HEK293 (cell line): ENCODE results near the gene SEMA7A.
A peak's percentile ranks its signal among the peaks of the same experiment; 100 is the strongest.

Experiments
- CTCF ChIA-PET: fragments of 350-600 bp; formaldehyde crosslinking; extraction: SDS; loops from one replicate; lab custom pipeline; 2021; ENCODE audit warnings: antibody characterized with exemption; lab: Yijun Ruan, JAX
- POLR2A ChIA-PET: fragments of 300-600 bp; formaldehyde crosslinking; extraction: SDS; loops from one replicate; lab custom pipeline; 2020; ENCODE audit warnings: antibody characterized with exemption, inconsistent platforms; lab: Yijun Ruan, JAX
- H3K27ac ChIP-seq: fragments of 200-500 bp; sonication (Bioruptor generic); 2 replicates; pipeline ENCODE4 v1.5.1; 2014; ENCODE audit warnings: low read depth, low read length, control low read depth, inconsistent platforms; ENCODE audit errors: extremely low read depth
- H3K36me3 ChIP-seq, 2 experiments: fragments of 200-500 bp in 1 of 2; sonication (Bioruptor generic) in 1 of 2; 1 replicate in 1 of 2; 2 replicates in 1 of 2; pipeline ENCODE4 v1.5.1; 2014 to 2017; ENCODE audit warnings: inconsistent platforms in 2 of 2, low read length in 2 of 2; ENCODE audit not compliant: control insufficient read depth in 2 of 2, insufficient read depth in 1 of 2
- H3K4me1 ChIP-seq: fragments of 200-500 bp; sonication (Bioruptor generic); 2 replicates; pipeline ENCODE4 v1.5.1; 2014; ENCODE audit warnings: mild to moderate bottlenecking, low read length, inconsistent platforms; ENCODE audit not compliant: control insufficient read depth, insufficient read depth
- H3K4me3 ChIP-seq: 2 replicates; pipeline ENCODE4 v1.5.1; 2011; ENCODE audit warnings: low read depth, mild to moderate bottlenecking, control low read depth, low read length, moderate library complexity
- H3K9me3 ChIP-seq: fragments of 200-500 bp; sonication (Bioruptor generic); 2 replicates; pipeline ENCODE4 v1.5.1; 2014; ENCODE audit warnings: low read depth, low read length, inconsistent platforms; ENCODE audit not compliant: control insufficient read depth, insufficient read depth
- KLF7 ChIP-seq: fragments of 450-650 bp; formaldehyde crosslinking; IDR thresholded peaks from 2 replicates; pipeline ENCODE4 v1.5.1; 2016; ENCODE audit warnings: missing biosample characterization, missing genetic modification characterization, borderline replicate concordance
- MZF1 ChIP-seq: fragments of 450-650 bp; formaldehyde crosslinking; IDR thresholded peaks from 2 replicates; pipeline ENCODE4 v1.5.1; 2017; ENCODE audit warnings: missing biosample characterization, missing genetic modification characterization, borderline replicate concordance
- SETDB1 ChIP-seq: IDR thresholded peaks from one replicate; pipeline ENCODE4 v1.6.1; 2017; ENCODE audit warnings: mild to moderate bottlenecking, low read length, moderate library complexity, mixed read lengths; ENCODE audit not compliant: insufficient read length
- SP2 ChIP-seq: fragments of 450-650 bp; formaldehyde crosslinking; IDR thresholded peaks from 2 replicates; pipeline ENCODE4 v1.5.1; 2016; ENCODE audit warnings: missing biosample characterization, missing genetic modification characterization
- ZFP41 ChIP-seq: fragments of 450-650 bp; formaldehyde crosslinking; IDR thresholded peaks from 2 replicates; pipeline ENCODE4 v1.5.1; 2016; ENCODE audit warnings: missing biosample characterization, missing genetic modification characterization, borderline replicate concordance
- ZIC2 ChIP-seq: fragments of 450-650 bp; formaldehyde crosslinking; IDR thresholded peaks from 2 replicates; pipeline ENCODE4 v1.5.1; 2016; ENCODE audit warnings: missing biosample characterization, missing genetic modification characterization
- ZNF114 ChIP-seq: fragments of 450-650 bp; formaldehyde crosslinking; IDR thresholded peaks from 2 replicates; pipeline ENCODE4 v1.5.0; 2017; ENCODE audit warnings: missing biosample characterization, missing genetic modification characterization
- ZNF138 ChIP-seq: fragments of 450-650 bp; formaldehyde crosslinking; IDR thresholded peaks from 2 replicates; pipeline ENCODE4 v1.5.1; 2016; ENCODE audit warnings: missing biosample characterization, missing genetic modification characterization, borderline replicate concordance
- ZNF174 ChIP-seq: fragments of 450-650 bp; formaldehyde crosslinking; IDR thresholded peaks from 2 replicates; pipeline ENCODE4 v1.5.0; 2017; ENCODE audit warnings: missing biosample characterization, mild to moderate bottlenecking, missing genetic modification characterization
- ZNF175 ChIP-seq: fragments of 450-650 bp; formaldehyde crosslinking; IDR thresholded peaks from 2 replicates; pipeline ENCODE4 v1.5.1; 2016; ENCODE audit warnings: missing biosample characterization, missing genetic modification characterization
- ZNF19 ChIP-seq: fragments of 450-650 bp; formaldehyde crosslinking; IDR thresholded peaks from 2 replicates; pipeline ENCODE4; 2016; ENCODE audit warnings: missing biosample characterization, missing genetic modification characterization, low read depth
- ZNF302 ChIP-seq: fragments of 450-650 bp; formaldehyde crosslinking; IDR thresholded peaks from 2 replicates; pipeline ENCODE4 v1.5.1; 2016; ENCODE audit warnings: missing biosample characterization, missing genetic modification characterization, low read depth
- ZNF394 ChIP-seq: fragments of 450-650 bp; formaldehyde crosslinking; IDR thresholded peaks from 2 replicates; pipeline ENCODE4 v1.5.1; 2016; ENCODE audit warnings: missing biosample characterization, missing genetic modification characterization, mild to moderate bottlenecking, moderate library complexity, borderline replicate concordance
- ZNF433 ChIP-seq: fragments of 450-650 bp; formaldehyde crosslinking; IDR thresholded peaks from 2 replicates; pipeline ENCODE4 v1.5.1; 2016; ENCODE audit warnings: missing biosample characterization, missing genetic modification characterization, low read depth
- ZNF510 ChIP-seq: fragments of 450-650 bp; formaldehyde crosslinking; IDR thresholded peaks from 2 replicates; pipeline ENCODE4 v1.5.1; 2018; ENCODE audit warnings: mild to moderate bottlenecking, missing genetic modification characterization, missing biosample characterization; ENCODE audit not compliant: insufficient replicate concordance
- ZNF548 ChIP-seq: fragments of 450-650 bp; formaldehyde crosslinking; IDR thresholded peaks from 2 replicates; pipeline ENCODE4 v1.5.1; 2016; ENCODE audit warnings: missing biosample characterization, missing genetic modification characterization
- ZNF596 ChIP-seq: fragments of 450-650 bp; IDR thresholded peaks from 2 replicates; pipeline ENCODE4 v1.5.0; 2018; ENCODE audit warnings: missing biosample characterization, mild to moderate bottlenecking, missing genetic modification characterization, moderate library complexity
- ZNF670 ChIP-seq: fragments of 450-650 bp; formaldehyde crosslinking; IDR thresholded peaks from 2 replicates; pipeline ENCODE4 v1.5.1; 2016; ENCODE audit warnings: missing biosample characterization, missing genetic modification characterization, low read depth
- ZNF76 ChIP-seq: fragments of 450-650 bp; formaldehyde crosslinking; IDR thresholded peaks from 2 replicates; pipeline ENCODE4; 2016; ENCODE audit warnings: low read depth, missing biosample characterization, missing genetic modification characterization, borderline replicate concordance
- ZSCAN16 ChIP-seq: fragments of 450-650 bp; formaldehyde crosslinking; IDR thresholded peaks from 2 replicates; pipeline ENCODE4 v1.5.1; 2016; ENCODE audit warnings: missing biosample characterization, missing genetic modification characterization
- TF ChIP-seq, protein P1 (sequence below): fragments of 450-650 bp; formaldehyde crosslinking; IDR thresholded peaks from 2 replicates; pipeline ENCODE4 v1.5.1; 2016; ENCODE audit warnings: missing biosample characterization, missing genetic modification characterization
- TF ChIP-seq, protein P2 (sequence below): fragments of 450-650 bp; formaldehyde crosslinking; IDR thresholded peaks from 2 replicates; pipeline ENCODE4 v1.5.1; 2017; ENCODE audit warnings: missing biosample characterization, missing genetic modification characterization
- TF ChIP-seq, protein P3 (sequence below): fragments of 450-650 bp; formaldehyde crosslinking; IDR thresholded peaks from 2 replicates; pipeline ENCODE4 v1.5.1; 2016; ENCODE audit warnings: missing biosample characterization, missing genetic modification characterization
- TF ChIP-seq, protein P4 (sequence below): fragments of 450-650 bp; formaldehyde crosslinking; IDR thresholded peaks from 2 replicates; pipeline ENCODE4 v1.5.1; 2016; ENCODE audit warnings: missing biosample characterization, missing genetic modification characterization
- TF ChIP-seq, protein P5 (sequence below): fragments of 450-650 bp; formaldehyde crosslinking; IDR thresholded peaks from 2 replicates; pipeline ENCODE4 v1.5.1; 2016; ENCODE audit warnings: missing biosample characterization, missing genetic modification characterization
- TF ChIP-seq, protein P6 (sequence below): fragments of 450-650 bp; formaldehyde crosslinking; IDR thresholded peaks from 2 replicates; pipeline ENCODE4 v1.5.1; 2016; ENCODE audit warnings: missing biosample characterization, missing genetic modification characterization

Gene SEMA7A

DNA sequence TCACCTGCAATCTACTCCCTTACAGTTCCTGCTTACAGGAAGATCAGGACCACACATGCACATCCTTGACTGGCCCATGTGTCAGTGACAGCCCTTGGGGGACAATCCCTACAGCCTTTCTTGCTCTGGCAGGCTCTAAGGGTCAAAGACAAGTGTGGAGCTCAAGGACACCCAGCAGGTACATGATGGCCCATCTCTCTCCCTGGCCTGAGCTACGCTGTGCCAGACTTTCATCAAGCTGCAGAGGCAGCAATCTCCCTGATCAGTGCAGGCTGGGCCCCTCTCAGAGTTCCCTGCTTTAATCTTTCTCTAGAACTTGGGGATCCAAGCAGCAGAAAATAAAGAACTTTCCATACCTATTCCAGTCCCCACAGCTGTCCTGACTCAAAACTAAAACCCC is 2.6 kb downstream of the SEMA7A start:
- ChIA-PET POLR2A (interaction anchor here (1.0 to 1.2 kb wide), 2 partner anchors 24 to 30 kb away, joined by 3 to 5 read pairs; partner anchors contain the start of gene UBL7), CTCF (interaction anchor here (0.6 to 26.4 kb wide), 4 partner anchors 7 to 570 kb away, joined by 3 to 768 read pairs (median 4); partner anchors contain the start of gene CYP11A1)
- H3K4me1 ChIP-seq: peaks cover 4% of the 10 kb centered on the region
- H3K36me3 ChIP-seq: no peaks in the 10 kb centered on the region
- no peak overlapping the region for H3K27ac ChIP-seq
- H3K9me3 ChIP-seq: no peaks in the 10 kb centered on the region
- TF ChIP-seq ZNF596 (tag by site-specific recombination) (no peak), ZNF138 (tag by site-specific recombination) (no peak), SP2 (no peak), MZF1 (tag by site-specific recombination) (no peak), ZNF670 (no peak), ZNF76 (tag by site-specific recombination) (no peak), ZNF175 (tag by site-specific recombination) (no peak), ZNF19 (no peak), ZNF510 (tag by site-specific recombination) (no peak)
- TF ChIP-seq, protein P1, sequence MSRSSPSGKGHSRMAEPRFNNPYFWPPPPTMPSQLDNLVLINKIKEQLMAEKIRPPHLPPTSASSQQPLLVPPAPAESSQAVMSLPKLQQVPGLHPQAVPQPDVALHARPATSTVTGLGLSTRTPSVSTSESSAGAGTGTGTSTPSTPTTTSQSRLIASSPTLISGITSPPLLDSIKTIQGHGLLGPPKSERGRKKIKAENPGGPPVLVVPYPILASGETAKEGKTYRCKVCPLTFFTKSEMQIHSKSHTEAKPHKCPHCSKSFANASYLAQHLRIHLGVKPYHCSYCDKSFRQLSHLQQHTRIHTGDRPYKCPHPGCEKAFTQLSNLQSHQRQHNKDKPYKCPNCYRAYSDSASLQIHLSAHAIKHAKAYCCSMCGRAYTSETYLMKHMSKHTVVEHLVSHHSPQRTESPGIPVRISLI (tag by site-specific recombination): no peak
- TF ChIP-seq, protein P2, sequence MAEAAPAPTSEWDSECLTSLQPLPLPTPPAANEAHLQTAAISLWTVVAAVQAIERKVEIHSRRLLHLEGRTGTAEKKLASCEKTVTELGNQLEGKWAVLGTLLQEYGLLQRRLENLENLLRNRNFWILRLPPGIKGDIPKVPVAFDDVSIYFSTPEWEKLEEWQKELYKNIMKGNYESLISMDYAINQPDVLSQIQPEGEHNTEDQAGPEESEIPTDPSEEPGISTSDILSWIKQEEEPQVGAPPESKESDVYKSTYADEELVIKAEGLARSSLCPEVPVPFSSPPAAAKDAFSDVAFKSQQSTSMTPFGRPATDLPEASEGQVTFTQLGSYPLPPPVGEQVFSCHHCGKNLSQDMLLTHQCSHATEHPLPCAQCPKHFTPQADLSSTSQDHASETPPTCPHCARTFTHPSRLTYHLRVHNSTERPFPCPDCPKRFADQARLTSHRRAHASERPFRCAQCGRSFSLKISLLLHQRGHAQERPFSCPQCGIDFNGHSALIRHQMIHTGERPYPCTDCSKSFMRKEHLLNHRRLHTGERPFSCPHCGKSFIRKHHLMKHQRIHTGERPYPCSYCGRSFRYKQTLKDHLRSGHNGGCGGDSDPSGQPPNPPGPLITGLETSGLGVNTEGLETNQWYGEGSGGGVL: no peak
- TF ChIP-seq, protein P3, sequence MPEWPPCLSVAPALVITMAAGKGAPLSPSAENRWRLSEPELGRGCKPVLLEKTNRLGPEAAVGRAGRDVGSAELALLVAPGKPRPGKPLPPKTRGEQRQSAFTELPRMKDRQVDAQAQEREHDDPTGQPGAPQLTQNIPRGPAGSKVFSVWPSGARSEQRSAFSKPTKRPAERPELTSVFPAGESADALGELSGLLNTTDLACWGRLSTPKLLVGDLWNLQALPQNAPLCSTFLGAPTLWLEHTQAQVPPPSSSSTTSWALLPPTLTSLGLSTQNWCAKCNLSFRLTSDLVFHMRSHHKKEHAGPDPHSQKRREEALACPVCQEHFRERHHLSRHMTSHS (tag by site-specific recombination): no peak
- TF ChIP-seq, protein P4, sequence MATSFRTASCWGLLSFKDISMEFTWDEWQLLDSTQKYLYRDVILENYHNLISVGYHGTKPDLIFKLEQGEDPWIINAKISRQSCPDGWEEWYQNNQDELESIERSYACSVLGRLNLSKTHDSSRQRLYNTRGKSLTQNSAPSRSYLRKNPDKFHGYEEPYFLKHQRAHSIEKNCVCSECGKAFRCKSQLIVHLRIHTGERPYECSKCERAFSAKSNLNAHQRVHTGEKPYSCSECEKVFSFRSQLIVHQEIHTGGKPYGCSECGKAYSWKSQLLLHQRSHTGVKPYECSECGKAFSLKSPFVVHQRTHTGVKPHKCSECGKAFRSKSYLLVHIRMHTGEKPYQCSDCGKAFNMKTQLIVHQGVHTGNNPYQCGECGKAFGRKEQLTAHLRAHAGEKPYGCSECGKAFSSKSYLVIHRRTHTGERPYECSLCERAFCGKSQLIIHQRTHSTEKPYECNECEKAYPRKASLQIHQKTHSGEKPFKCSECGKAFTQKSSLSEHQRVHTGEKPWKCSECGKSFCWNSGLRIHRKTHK (tag by site-specific recombination): no peak
- TF ChIP-seq, all 188 proteins: peak for 0
- no peak overlapping the region for H3K4me3 ChIP-seq

DNA sequence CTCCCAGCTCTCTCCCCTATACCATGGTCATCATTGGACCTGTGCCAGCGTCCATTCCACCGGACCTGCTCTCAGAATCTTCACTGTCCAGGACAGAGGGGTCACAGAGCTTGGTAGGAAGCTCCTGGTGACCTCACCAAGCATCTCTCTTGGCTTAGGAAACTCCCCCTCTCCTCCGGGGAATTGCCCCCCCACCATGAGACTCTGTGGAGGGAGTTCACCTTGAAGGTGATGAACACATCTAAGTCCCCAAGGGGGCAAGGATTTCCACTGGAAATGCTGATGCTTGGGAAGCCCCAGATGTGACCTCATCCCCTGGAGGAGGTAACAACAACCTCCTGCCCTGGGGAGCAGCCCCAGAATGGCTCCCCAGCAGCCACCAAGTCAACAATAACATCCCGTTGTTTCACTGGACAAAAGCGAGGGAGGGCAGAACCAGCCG is 3.2 kb downstream of the SEMA7A start:
- no peaks in the 10 kb centered on the region for H3K9me3 ChIP-seq
- no peaks in the 10 kb centered on the region for H3K36me3 ChIP-seq
- no peak overlapping the region for H3K27ac ChIP-seq
- H3K4me1 ChIP-seq: peaks cover 4% of the 10 kb centered on the region
- no peak overlapping the region for H3K4me3 ChIP-seq
- ChIA-PET CTCF (interaction anchor here (0.9 to 26.4 kb wide), 2 partner anchors 8 to 52 kb away, joined by 4 to 768 read pairs; partner anchors contain the start of gene CYP11A1), POLR2A (interaction anchor here (1.0 kb wide), 1 partner anchor 30 kb away, joined by 3 read pairs; the partner anchor contains the start of gene UBL7)
- no peak for TF ChIP-seq ZNF394
- no peak for TF ChIP-seq ZNF433 (tag by site-specific recombination)
- peak; percentile 77 for TF ChIP-seq ZIC2 (tag by site-specific recombination)
- no peak for TF ChIP-seq ZSCAN16 (tag by site-specific recombination)
- TF ChIP-seq ZNF114 (tag by site-specific recombination): no peak
- TF ChIP-seq, protein P5, sequence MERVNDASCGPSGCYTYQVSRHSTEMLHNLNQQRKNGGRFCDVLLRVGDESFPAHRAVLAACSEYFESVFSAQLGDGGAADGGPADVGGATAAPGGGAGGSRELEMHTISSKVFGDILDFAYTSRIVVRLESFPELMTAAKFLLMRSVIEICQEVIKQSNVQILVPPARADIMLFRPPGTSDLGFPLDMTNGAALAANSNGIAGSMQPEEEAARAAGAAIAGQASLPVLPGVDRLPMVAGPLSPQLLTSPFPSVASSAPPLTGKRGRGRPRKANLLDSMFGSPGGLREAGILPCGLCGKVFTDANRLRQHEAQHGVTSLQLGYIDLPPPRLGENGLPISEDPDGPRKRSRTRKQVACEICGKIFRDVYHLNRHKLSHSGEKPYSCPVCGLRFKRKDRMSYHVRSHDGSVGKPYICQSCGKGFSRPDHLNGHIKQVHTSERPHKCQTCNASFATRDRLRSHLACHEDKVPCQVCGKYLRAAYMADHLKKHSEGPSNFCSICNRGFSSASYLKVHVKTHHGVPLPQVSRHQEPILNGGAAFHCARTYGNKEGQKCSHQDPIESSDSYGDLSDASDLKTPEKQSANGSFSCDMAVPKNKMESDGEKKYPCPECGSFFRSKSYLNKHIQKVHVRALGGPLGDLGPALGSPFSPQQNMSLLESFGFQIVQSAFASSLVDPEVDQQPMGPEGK (tag by site-specific recombination): peak; percentile 47; the same call in 1 of the 2 replicates
- TF ChIP-seq, protein P3 (tag by site-specific recombination): no peak
- TF ChIP-seq, protein P6, sequence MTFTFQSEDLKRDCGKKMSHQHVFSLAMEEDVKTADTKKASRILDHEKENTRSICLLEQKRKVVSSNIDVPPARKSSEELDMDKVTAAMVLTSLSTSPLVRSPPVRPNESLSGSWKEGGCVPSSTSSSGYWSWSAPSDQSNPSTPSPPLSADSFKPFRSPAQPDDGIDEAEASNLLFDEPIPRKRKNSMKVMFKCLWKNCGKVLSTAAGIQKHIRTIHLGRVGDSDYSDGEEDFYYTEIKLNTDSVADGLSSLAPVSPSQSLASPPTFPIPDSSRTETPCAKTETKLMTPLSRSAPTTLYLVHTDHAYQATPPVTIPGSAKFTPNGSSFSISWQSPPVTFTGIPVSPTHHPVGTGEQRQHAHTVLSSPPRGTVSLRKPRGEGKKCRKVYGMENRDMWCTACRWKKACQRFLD (tag by site-specific recombination): no peak
- no peak for TF ChIP-seq ZNF174 (tag by site-specific recombination)
- no peak for TF ChIP-seq SETDB1
- no peak for TF ChIP-seq ZNF548 (tag by site-specific recombination)
- no peak for TF ChIP-seq ZFP41 (tag by site-specific recombination)
- no peak for TF ChIP-seq ZNF302 (tag by site-specific recombination)
- no peak for TF ChIP-seq KLF7 (tag by site-specific recombination)
